Erythroblast (primary cell): ENCODE data around the gene BCL2.

Experiments used
- GATA1 ChIP-seq: IDR thresholded peaks from 2 replicates; pipeline ENCODE4 v1.6.1; 2011; ENCODE audit warnings: low read depth, mild to moderate bottlenecking, control low read depth, low read length, moderate library complexity
- POLR2A ChIP-seq: IDR thresholded peaks from 2 replicates; pipeline ENCODE4 v1.6.1; 2011; ENCODE audit warnings: mild to moderate bottlenecking, low read length

DNA sequence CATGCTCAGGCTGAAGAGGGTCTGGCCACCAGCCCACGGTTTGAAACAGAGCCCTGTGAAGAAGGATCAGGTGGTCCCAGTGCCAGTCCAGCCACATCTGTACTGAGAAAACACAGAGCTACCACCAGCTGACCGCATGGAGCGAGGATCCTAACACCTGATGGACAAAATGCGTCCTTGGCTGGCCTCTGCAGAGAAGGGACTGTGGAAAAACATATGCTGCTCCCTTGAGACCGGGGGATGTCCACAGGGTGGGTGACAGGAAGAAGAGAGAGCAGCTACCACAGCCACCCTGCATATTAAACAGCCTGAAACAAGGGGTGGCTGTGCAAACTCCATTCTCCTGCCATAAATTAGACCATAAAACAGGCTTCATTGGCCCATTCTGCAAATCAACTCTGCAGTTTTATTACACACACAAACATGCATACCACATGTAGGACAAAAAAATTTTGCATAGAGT lies 137.2 kb downstream of the BCL2 start:
- TF ChIP-seq POLR2A (no peak), GATA1 (no peak)
